ENCODE data around the gene NDUFB2. TPM values are rescaled to one million over a fixed set of nuclear protein-coding genes. Genes with fewer than 3 reads are reported as not detected.

NDUFB2 gene
- total and polyA plus RNA-seq, 9 of the 15 experiments (the other 6 are each of a cell fraction or from before 2014, with no cell fraction given): 220 to 2,075 (median 320) TPM

- no peak for FAIRE-seq
- intact Hi-C loops (cut with micrococcal nuclease) (no loop called here), in situ Hi-C loops (cut with MboI) (no loop called here)
- no peak overlapping the region for H3K4me3 ChIP-seq
- H3K4me2 ChIP-seq (ENCODE audit: insufficient read depth, low read length): no peak overlapping the region
- H3K4me1 ChIP-seq (replicated peaks in 1 of 2; ENCODE audit: control insufficient read depth in 2 of 2, insufficient read depth in 2 of 2, low read length in 2 of 2): no peaks in the 10 kb centered on the region
- TF ChIP-seq ZFX (CRISPR knock-in tag; IDR thresholded peaks at IDR 0.05): 0 out of 2 replicates have a peak, but pooled peaks have one; percentile 13
- TF ChIP-seq MCM5 (IDR thresholded peaks at IDR 0.05; ENCODE audit: low read depth): no peak
- TF ChIP-seq ZNF239 (CRISPR knock-in tag; IDR thresholded peaks at IDR 0.05): no peak
- TF ChIP-seq EP300 (IDR thresholded peaks at IDR 0.05; ENCODE audit: low read length): no peak
- TF ChIP-seq NCOR1 (IDR thresholded peaks at IDR 0.05): no peak
- POLR2A ChIA-PET: interaction anchor here (0.8 kb wide), 1 partner anchor 22 kb away, joined by 3 read pairs; no protein-coding TSS in a partner anchor
- no peak for ATAC-seq
- H3K27ac ChIP-seq (ENCODE audit: extremely low read depth, low read depth, low read length): no peak overlapping the region
- 100% methylated on average over 1 of the region's 1 CpG for WGBS (ENCODE audit: insufficient coverage, low coverage, missing lambda C conversion rate)
- CTCF ChIA-PET (ENCODE audit: low intra/inter-chr PET ratio): no interaction called here
- no peak for DNase-seq (ENCODE audit: extremely low read depth in 1 of 4, low spot score in 3 of 4)
- BruUV-seq (replicated peaks): no TSS peak
- H3K9me3 ChIP-seq (replicated peaks; ENCODE audit: control insufficient read depth, insufficient read depth, low read depth, low read length): no peaks in the 10 kb centered on the region
- H4K20me1 ChIP-seq (replicated peaks; ENCODE audit: control insufficient read depth, insufficient read depth, low read length): no peaks in the 10 kb centered on the region
- H3K27me3 ChIP-seq (ENCODE audit: control insufficient read depth in 2 of 2, insufficient read depth in 2 of 2, low read length in 2 of 2): no peaks in the 10 kb centered on the region
- H3K36me3 ChIP-seq (ENCODE audit: control insufficient read depth, insufficient read depth, low read length): peaks cover 18% of the 10 kb centered on the region
- no peaks in the 10 kb centered on the region for H3K79me2 ChIP-seq (ENCODE audit: control insufficient read depth, insufficient read depth, low read length)
- H3K9ac ChIP-seq (ENCODE audit: insufficient read depth in 1 of 2, low read depth in 2 of 2, low read length in 2 of 2): no peak overlapping the region
- H3K9me1 ChIP-seq (ENCODE audit: control insufficient read depth, insufficient read depth, low read length): no peaks in the 10 kb centered on the region
- H2AFZ ChIP-seq (ENCODE audit: low read depth, low read length): no peak overlapping the region
Measured at GRCh38 chr7:140724706-140725105, 28.2 kb downstream of the NDUFB2 start.

DNA sequence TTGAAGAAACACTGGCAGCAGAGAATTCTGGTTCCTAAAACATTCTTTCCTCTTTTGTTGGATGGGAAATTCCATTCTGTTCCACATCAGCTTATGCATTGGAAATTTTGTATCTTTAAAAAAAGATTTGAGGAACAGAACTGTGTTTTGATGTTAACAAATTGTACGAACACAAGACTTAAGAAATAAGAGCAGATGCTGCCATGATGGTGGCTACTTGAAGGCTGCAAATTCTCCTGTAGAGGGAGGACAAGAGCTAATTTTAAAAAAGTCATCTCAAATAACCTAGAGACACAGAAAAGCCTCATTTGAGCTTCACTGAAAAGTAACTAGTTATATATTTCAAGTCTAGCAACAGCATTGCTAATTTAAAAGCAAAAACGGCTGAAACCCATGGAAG lies 29.8 kb downstream of the NDUFB2 start:
- Histone ChIP-seq H3K9ac (ENCODE audit: insufficient read depth in 1 of 2, low read depth in 2 of 2, low read length in 2 of 2) (no peak overlapping the region), H3K4me2 (ENCODE audit: insufficient read depth, low read length) (no peak overlapping the region), H3K4me1 (replicated peaks in 1 of 2; ENCODE audit: control insufficient read depth in 2 of 2, insufficient read depth in 2 of 2, low read length in 2 of 2) (no peaks in the 10 kb centered on the region), H3K36me3 (ENCODE audit: control insufficient read depth, insufficient read depth, low read length) (peaks cover 18% of the 10 kb centered on the region), H3K9me1 (ENCODE audit: control insufficient read depth, insufficient read depth, low read length) (no peaks in the 10 kb centered on the region), H3K79me2 (ENCODE audit: control insufficient read depth, insufficient read depth, low read length) (no peaks in the 10 kb centered on the region), H3K9me3 (replicated peaks; ENCODE audit: control insufficient read depth, insufficient read depth, low read depth, low read length) (no peaks in the 10 kb centered on the region), H3K27me3 (ENCODE audit: control insufficient read depth in 2 of 2, insufficient read depth in 2 of 2, low read length in 2 of 2) (no peaks in the 10 kb centered on the region), H4K20me1 (replicated peaks; ENCODE audit: control insufficient read depth, insufficient read depth, low read length) (no peaks in the 10 kb centered on the region), H3K27ac (ENCODE audit: extremely low read depth, low read depth, low read length) (no peak overlapping the region), H2AFZ (ENCODE audit: low read depth, low read length) (no peak overlapping the region), H3K4me3 (no peak overlapping the region)
- peak; percentile 80 for ATAC-seq
- in situ Hi-C loops (cut with MboI) (no loop called here), intact Hi-C loops (cut with micrococcal nuclease) (no loop called here)
- POLR2A ChIA-PET: interaction anchor here (1.2 kb wide), 1 partner anchor 10 kb away, joined by 4 read pairs; no protein-coding TSS in a partner anchor
- 46% methylated on average over 2 of the region's 2 CpGs for WGBS (ENCODE audit: insufficient coverage, low coverage, missing lambda C conversion rate)
- TF ChIP-seq RAD21 (CRISPR knock-in tag; conservative IDR thresholded peaks at IDR 0.05 in 1 of 2, IDR thresholded peaks at IDR 0.05 in 1 of 2) (peak; percentile 18 to 49; a peak in 2 of 4 replicates), ZNF408 (CRISPR knock-in tag; IDR thresholded peaks at IDR 0.05; ENCODE audit: low read depth) (no peak), KHSRP (IDR thresholded peaks at IDR 0.05) (no peak), ZNF584 (CRISPR knock-in tag; IDR thresholded peaks at IDR 0.05; ENCODE audit: low read depth) (no peak), CHCHD3 (CRISPR knock-in tag; IDR thresholded peaks at IDR 0.05) (no peak), ESRRB (CRISPR knock-in tag; IDR thresholded peaks at IDR 0.05; ENCODE audit: borderline replicate concordance) (no peak), HNRNPUL1 (IDR thresholded peaks at IDR 0.05; ENCODE audit: low read length) (no peak)
- TF ChIP-seq, protein P1, sequence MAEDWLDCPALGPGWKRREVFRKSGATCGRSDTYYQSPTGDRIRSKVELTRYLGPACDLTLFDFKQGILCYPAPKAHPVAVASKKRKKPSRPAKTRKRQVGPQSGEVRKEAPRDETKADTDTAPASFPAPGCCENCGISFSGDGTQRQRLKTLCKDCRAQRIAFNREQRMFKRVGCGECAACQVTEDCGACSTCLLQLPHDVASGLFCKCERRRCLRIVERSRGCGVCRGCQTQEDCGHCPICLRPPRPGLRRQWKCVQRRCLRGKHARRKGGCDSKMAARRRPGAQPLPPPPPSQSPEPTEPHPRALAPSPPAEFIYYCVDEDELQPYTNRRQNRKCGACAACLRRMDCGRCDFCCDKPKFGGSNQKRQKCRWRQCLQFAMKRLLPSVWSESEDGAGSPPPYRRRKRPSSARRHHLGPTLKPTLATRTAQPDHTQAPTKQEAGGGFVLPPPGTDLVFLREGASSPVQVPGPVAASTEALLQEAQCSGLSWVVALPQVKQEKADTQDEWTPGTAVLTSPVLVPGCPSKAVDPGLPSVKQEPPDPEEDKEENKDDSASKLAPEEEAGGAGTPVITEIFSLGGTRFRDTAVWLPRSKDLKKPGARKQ (CRISPR knock-in tag; IDR thresholded peaks at IDR 0.05): no peak
- TF ChIP-seq, protein P2, sequence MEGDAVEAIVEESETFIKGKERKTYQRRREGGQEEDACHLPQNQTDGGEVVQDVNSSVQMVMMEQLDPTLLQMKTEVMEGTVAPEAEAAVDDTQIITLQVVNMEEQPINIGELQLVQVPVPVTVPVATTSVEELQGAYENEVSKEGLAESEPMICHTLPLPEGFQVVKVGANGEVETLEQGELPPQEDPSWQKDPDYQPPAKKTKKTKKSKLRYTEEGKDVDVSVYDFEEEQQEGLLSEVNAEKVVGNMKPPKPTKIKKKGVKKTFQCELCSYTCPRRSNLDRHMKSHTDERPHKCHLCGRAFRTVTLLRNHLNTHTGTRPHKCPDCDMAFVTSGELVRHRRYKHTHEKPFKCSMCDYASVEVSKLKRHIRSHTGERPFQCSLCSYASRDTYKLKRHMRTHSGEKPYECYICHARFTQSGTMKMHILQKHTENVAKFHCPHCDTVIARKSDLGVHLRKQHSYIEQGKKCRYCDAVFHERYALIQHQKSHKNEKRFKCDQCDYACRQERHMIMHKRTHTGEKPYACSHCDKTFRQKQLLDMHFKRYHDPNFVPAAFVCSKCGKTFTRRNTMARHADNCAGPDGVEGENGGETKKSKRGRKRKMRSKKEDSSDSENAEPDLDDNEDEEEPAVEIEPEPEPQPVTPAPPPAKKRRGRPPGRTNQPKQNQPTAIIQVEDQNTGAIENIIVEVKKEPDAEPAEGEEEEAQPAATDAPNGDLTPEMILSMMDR (IDR thresholded peaks at IDR 0.05 in 2 of 3, conservative IDR thresholded peaks at IDR 0.05 in 1 of 3; ENCODE audit: insufficient read depth in 2 of 3, low read depth in 1 of 3, low read length in 3 of 3): peak; percentile 16 to 61 (median 57); a peak in 5 of 6 replicates
- no TSS peak for BruUV-seq (replicated peaks)
- no peak for FAIRE-seq
- CTCF ChIA-PET (ENCODE audit: low intra/inter-chr PET ratio): interaction anchor here (0.6 to 0.9 kb wide), 4 partner anchors 27 to 287 kb away, joined by 3 to 7 read pairs (median 4); no protein-coding TSS in a partner anchor
- DNase-seq (ENCODE audit: extremely low read depth in 1 of 4, low spot score in 3 of 4): peak in 2 of 4 experiments; percentile 25 to 32

Measured in K562 (cell line).